ENCODE measurements around the gene UNC93B1. TPM values are rescaled to one million over a fixed set of nuclear protein-coding genes. Genes with fewer than 3 reads are reported as not detected.

UNC93B1 gene, protein sequence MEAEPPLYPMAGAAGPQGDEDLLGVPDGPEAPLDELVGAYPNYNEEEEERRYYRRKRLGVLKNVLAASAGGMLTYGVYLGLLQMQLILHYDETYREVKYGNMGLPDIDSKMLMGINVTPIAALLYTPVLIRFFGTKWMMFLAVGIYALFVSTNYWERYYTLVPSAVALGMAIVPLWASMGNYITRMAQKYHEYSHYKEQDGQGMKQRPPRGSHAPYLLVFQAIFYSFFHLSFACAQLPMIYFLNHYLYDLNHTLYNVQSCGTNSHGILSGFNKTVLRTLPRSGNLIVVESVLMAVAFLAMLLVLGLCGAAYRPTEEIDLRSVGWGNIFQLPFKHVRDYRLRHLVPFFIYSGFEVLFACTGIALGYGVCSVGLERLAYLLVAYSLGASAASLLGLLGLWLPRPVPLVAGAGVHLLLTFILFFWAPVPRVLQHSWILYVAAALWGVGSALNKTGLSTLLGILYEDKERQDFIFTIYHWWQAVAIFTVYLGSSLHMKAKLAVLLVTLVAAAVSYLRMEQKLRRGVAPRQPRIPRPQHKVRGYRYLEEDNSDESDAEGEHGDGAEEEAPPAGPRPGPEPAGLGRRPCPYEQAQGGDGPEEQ
- total RNA-seq (2014; rRNA removed; shearing (Covaris generic)) = 15.1 and 20.3 TPM in 2 replicates
- polyA plus RNA-seq (2014; cell fraction: nucleus; rRNA removed) = 73.5 and 75.1 TPM in 2 replicates

DNA sequence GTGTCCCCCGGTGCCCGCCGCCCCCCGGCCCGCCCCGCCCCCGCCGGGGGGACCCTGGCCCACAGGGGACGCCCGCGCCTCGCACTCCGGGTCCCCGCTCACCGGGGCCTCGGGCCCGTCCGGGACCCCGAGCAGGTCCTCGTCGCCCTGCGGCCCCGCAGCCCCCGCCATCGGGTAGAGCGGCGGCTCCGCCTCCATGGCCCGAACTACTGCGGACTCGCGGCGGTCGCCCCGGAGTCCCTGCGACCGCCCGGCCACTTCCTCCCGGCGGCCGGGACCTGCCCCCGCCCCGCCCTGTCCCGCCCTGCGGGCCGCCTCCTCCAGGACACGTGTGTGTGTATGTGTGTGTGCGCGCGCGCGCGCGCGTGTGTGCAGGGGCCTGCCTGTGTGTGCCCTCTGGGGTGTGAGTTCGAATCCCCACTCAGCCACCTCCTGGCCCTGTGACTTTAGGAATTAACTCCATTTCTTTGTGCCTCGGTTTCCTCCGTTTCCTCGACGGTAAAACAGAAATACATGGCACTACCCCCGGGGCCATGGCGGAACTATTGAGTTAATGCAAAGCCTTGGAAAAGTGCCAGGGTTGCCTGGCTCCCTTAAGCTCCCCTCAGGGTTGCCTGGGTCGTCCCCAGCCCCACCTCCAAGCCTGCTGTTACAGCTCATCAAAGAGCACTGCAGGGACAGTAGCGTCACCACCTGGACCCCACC lies at the start of gene UNC93B1:
TSS of gene UNC93B1 (minus strand) at position 252 of the 705 bp plus-strand sequence. CDS start at position 198, 54 bp downstream.
- peak; percentile 77 for DNase-seq (ENCODE audit: extremely low read depth, low read depth)

DNA sequence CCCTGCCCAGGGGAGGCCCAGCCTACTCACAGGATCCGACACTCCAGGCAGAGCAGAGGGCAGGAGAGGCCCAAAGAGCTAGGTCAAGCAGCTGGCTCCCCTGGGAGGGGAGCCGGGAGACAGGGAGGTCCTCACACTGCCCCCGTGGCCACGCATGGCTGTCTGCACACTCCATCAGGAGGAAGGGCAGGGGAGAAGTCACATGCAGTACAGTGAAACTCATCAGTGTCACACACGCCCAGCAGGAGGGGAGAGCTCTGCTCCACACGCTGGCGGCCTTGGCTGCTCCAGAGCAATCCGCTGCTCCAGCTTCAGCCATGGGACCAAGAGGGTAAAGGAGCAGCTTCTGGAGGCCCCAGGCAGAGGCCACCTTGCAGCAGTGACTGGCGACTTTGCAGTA lies 49.2 kb upstream of the UNC93B1 start:
- no peak for DNase-seq (ENCODE audit: extremely low read depth, low read depth)

DNA sequence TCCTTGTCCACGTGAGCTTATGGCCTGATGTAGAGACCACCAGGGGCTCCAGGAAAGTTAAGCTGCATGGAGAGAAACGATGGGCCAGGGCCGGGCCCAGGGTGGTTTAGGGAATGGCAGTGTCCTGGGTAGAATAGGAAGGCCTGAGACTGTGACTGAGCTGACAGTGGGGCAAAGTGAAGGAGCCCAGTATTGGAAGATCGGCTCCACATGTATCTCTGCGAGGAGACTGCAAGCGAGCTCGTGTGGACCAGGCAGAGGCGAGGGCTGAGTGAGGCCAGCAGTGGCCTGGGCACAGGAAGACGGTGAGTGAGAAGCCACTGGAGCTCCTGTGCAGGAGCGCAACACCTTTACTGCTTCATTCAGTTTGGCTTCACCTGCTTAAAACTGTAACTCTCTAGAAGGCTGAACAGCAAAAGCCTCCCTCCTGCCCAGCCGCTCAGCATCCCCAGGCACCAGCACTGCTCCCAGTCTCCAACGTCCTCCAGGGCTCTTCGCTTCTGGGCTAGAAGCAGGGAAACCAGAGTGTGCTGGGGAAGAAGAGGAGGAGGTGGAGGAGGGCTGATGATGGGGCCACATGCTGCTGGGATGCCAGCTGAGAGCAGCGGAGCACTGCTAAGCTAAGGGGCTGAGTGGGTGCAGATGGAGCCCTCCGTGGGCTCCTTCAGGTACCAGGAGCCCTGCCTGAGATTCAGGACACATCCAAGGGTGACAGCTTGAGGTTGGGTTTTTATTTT lies 48.4 kb upstream of the UNC93B1 start:
- DNase-seq (ENCODE audit: extremely low read depth, low read depth) = no peak

DNA sequence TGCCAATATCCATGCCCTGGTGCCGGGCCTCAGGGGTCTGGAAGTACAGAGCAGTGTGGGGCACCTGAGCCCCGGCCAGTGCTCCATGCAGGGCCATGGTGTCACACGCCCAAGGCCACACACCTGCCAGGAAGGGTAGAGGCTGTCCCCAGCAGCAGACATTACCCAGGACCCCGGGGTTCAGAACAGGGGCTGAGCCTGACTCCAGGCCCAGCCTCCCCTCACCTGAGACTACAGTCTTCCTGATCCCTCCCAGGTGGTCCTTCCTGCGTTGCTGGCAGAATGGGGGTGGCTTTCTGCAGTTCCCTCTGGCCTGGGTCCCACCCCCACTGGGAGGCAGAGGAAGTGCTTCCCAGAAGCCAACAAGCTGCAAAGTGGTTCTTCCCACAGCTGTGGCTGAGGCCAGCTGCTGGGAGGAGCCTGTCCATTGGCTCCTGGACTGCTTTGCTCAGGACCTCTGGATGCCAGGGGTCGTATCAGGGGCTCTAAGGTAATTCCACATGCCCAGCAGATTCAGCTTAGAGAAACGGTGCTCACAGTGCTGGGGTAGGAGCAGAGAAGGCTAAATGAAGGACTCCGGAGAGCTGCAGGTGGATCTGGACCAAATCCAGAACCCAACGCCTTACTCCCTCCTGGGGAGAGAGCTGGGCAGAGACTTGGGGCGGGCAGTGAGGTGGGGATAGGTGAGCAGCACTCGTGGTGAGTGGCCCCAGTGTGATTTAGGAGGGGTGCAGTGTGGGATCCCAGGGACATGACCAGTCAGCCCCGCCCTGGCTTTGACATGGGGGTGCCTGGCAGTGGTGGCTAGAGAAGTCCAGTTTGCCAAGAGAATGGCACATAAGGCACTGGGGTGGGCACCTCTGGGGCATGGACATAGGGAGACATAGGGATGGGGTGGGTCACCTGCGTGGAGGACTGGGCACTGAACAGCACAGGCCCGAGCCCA lies 47.6 kb upstream of the UNC93B1 start:
- no peak for DNase-seq (ENCODE audit: extremely low read depth, low read depth)

DNA sequence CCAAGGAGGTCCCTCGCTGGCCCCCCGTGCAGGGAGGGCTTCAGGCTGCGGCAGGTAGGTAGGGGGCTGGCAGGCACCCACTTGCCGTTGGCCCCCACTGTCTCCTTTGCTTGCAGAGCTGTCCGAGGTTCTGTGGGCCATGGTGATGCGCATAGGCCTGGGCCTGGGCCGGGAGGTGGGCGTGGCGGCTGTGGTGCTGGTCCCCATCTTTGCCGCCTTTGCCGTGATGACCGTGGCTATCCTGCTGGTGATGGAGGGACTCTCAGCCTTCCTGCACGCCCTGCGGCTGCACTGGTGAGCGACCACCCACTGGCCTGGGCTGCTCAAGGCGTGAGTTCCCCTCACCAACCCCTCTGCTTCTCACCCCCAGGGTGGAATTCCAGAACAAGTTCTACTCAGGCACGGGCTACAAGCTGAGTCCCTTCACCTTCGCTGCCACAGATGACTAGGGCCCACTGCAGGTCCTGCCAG lies 46.5 kb upstream of the UNC93B1 start:
- DNase-seq (ENCODE audit: extremely low read depth, low read depth) = no peak

DNA sequence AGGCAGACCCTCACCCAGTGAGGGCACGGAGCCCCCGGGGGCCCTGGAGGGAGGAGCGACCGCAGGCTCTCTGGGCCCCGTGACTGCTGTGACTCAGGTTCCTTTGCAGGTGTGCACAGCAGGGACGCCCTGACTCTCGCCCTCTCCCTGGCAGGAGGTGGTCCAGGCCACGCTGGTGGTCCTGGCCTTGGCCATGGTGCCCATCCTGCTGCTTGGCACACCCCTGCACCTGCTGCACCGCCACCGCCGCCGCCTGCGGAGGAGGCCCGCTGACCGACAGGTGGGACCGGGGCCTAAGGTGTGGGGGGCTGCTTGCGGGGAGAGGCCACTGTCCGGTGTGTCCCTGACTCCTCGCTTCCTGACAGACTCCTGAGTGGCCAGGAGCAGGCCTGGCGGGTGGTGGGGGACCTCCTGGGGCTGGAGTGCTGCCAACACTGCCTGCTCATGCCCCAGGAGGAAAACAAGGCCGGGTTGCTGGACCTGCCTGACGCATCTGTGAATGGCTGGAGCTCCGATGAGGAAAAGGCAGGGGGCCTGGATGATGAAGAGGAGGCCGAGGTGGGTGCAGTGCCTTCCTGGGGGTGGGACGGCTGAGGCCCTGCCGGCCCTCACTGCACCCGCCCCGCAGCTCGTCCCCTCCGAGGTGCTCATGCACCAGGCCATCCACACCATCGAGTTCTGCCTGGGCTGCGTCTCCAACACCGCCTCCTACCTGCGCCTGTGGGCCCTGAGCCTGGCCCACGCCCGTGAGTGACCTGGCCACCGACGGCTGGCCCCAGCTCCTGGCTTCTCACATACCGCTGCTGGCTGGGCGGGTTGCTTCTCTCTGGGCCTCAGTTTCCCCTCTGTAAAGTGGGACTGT lies 45.8 kb upstream of the UNC93B1 start:
- DNase-seq (ENCODE audit: extremely low read depth, low read depth) = no peak

DNA sequence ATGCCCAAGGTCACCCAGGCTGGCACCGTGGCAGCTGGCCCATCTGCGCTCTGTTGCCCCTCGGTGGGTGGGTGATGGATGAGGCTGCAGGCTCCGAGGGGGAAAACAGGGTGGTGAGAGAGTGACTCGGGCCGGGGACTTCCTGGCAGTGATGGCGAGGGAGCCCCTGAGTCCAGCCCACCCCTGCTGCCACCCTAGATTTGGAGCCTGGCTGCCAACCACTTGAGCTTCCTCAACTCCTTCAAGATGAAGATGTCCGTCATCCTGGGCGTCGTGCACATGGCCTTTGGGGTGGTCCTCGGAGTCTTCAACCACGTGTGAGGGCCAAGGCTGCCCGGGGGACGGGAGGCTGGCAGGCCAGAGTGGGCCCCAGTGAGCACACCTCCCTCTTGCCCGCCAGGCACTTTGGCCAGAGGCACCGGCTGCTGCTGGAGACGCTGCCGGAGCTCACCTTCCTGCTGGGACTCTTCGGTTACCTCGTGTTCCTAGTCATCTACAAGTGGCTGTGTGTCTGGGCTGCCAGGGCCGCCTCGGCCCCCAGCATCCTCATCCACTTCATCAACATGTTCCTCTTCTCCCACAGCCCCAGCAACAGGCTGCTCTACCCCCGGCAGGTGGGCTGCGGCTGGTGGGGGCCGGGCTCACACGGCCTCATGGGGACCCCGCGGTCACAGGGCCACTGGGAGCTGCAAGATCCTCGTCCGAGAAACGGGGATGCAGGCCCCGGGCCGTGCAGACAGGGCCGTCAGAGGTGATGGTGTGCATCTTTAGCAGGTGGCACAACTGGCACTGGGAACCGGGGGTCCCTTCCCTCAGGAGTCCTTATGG lies 45.0 kb upstream of the UNC93B1 start:
- no peak for DNase-seq (ENCODE audit: extremely low read depth, low read depth)

DNA sequence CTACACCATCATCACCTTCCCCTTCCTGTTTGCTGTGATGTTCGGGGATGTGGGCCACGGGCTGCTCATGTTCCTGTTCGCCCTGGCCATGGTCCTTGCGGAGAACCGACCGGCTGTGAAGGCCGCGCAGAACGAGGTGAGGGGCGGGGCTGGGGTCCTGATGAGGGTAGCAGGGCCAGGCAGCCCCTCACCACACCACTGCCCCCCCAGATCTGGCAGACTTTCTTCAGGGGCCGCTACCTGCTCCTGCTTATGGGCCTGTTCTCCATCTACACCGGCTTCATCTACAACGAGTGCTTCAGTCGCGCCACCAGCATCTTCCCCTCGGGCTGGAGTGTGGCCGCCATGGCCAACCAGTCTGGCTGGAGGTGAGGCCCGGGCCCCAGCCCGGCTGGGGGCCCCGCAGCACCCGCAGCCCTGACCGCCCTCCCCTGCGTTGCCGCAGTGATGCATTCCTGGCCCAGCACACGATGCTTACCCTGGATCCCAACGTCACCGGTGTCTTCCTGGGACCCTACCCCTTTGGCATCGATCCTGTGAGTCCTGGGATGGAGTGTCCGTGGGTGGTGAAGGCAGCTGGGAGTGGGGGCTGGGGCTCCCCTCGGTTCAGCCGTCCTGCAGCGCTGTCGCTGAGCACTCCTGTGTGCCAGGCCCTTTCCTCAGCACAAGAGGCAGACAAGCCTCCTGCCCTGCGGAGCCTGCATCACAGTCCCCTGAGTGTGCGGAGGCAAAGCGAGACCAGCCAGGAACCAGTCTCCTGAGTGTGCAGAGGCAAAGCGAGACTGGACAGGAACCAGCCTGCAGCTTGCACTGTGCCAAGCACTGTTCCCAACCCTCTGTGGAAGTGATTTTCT lies 43.8 kb upstream of the UNC93B1 start:
- no peak for DNase-seq (ENCODE audit: extremely low read depth, low read depth)

DNA sequence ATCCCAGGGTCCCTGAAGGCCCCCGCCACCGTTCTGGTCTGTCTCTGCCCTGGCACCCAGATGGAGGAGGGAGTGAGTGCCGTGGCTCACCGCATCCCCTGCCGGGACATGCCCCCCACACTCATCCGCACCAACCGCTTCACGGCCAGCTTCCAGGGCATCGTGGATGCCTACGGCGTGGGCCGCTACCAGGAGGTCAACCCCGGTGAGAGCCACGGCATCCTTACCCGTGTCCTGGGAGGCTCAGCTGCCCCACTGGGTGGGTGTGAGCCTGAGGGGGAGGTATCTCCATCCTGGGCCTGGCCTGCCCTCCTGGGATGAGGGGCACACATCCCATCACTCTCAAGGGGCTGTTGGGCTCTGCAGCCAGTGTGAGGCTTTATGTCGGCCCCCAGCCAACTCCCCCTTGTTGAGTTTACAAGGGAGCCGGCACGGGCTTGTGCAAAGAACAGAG lies 41.0 kb upstream of the UNC93B1 start:
- DNase-seq (ENCODE audit: extremely low read depth, low read depth) = no peak

DNA sequence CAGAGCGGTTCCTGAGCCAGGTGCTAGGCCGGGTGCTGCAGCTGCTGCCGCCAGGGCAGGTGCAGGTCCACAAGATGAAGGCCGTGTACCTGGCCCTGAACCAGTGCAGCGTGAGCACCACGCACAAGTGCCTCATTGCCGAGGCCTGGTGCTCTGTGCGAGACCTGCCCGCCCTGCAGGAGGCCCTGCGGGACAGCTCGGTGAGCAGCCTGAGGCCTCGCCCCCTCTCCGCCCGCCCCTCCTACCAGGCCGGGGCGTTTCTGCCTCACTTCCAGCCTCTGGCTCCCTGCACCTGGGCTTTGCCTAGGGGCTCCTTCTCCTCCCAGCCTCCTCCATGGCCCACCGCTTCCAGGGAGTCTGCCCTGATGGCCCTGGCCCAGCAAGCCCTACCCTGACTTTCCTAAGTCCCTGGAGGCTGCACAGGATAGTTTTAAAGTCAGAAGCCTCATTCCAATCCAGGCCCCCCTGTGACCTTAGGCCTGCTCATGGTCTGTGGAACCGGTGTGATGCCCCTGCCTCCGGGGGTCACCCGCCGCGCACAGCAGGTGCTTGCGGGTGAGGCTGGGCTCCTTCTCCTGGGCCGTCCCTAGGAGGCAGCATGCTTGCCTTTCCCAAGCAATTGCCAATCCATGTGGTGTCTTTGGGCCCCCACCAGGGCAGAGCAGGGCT lies 40.4 kb upstream of the UNC93B1 start:
- no peak for DNase-seq (ENCODE audit: extremely low read depth, low read depth)

DNA sequence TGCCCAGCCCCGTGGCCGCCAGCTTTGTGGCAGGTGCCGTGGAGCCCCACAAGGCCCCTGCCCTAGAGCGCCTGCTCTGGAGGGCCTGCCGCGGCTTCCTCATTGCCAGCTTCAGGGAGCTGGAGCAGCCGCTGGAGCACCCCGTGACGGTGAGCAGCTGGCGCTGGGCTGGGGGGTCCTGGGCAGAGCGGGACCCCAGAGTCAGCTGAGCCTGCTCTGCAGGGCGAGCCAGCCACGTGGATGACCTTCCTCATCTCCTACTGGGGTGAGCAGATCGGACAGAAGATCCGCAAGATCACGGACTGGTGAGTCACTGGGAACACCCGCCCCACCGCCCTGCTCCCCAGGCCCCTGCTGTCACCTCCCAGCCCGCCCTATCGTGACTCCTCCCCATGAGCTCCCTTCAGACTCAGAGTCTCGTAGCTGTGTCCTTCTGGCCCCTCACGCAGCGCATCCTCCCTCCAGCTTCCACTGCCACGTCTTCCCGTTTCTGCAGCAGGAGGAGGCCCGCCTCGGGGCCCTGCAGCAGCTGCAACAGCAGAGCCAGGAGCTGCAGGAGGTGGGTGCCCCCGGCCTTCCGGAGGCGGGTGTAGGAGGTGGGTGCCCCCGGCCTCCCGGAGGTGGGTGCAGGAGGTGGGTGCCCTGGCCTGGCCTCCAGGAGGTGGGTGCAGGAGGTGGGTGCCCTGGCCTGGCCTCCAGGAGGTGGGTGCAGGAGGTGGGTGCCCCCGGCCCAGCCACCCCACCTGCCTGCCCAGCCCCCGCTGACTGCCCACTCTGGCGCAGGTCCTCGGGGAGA lies 39.6 kb upstream of the UNC93B1 start:
- DNase-seq (ENCODE audit: extremely low read depth, low read depth) = peak; percentile 26

DNA sequence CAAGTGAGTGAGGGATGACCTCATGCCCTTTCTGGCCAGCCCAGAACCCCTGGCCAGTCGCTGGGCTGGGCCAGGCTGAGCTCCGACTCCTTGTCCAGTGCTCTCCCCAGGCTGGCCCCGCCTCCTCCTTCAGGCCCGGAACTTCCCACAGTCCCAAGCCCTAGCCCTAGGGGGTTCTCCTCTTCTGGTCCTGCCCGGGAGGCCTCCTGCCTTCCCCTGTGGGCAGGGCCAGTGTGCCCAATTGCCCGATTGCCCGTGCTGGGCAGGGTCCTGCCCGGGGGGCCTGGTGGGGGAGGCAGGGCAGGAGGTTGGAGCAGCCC lies 39.1 kb upstream of the UNC93B1 start:
- DNase-seq (ENCODE audit: extremely low read depth, low read depth) = no peak

DNA sequence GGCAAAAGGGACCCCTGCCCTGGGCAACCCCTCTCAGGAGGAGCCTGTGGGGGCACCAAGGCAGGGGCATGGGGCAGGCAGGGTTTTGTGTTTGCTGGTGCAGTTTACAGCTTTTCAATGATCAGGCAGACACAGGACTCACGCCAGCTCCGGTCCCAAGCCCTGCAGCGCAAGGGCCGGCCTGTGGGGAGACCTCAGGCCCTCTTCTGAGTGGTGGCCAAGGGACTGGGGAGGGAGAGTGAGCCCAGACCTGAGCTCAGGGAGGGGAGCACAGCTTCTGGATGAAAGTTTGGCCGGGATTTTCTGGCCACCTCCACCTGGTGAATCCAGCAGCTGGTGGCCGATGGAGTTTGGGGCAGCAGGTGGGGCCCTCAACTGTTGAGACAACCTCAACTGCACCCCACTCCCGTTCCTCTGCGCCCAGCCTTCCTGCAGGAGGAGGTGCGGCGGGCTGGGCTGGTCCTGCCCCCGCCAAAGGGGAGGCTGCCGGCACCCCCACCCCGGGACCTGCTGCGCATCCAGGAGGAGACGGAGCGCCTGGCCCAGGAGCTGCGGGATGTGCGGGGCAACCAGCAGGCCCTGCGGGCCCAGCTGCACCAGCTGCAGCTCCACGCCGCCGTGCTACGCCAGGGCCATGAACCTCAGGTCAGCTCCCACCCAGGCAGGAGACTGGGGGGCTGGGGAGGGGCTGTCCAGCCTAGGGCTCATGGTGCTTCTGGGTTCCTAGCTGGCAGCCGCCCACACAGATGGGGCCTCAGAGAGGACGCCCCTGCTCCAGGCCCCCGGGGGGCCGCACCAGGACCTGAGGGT lies 38.5 kb upstream of the UNC93B1 start:
- DNase-seq (ENCODE audit: extremely low read depth, low read depth) = no peak

DNA sequence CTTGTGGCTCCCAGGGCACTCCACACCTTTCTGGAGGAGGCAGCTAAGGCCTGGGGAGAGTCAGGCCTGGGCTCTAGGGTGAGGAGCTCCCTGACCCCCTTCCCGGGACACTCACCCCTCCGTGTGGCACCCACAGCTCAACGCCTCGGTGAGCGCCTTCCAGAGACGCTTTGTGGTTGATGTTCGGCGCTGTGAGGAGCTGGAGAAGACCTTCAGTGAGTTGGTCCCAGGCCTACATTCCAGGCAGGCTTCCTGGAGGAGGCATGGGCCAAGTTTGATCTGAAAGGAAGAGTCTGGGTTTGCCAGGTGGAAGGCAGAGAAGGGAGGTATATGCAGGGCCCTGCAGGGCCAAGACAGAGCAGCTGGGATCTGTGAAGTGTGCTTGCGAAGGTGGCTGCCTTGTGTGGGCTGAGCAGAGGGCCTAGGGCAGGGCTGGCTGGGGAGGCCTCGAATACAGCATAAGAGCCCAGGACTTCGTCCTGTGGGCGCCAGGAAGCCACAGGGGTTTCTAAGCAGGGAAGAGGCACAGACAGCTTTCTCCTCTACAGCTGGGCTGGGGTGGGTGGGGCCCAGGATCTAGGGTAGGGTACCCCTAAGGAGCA lies 37.8 kb upstream of the UNC93B1 start:
- DNase-seq (ENCODE audit: extremely low read depth, low read depth) = no peak

Data from NCI-H460 (cell line).